T-helper 9 cell (primary cell): ENCODE results near the gene IL18BP.

ENCODE experiments used
- DNase-seq: peaks from one replicate; pipeline ENCODE4 v3.0.0-alpha.2; 2020
- total RNA-seq, 2 donors: gene quantifications; one replicate each; lab custom pipeline; 2026; lab: John Stamatoyannopoulos, UW

IL18BP gene
- total RNA-seq, result 14.3 to 15.4 reads per million in 2 donors

DNA sequence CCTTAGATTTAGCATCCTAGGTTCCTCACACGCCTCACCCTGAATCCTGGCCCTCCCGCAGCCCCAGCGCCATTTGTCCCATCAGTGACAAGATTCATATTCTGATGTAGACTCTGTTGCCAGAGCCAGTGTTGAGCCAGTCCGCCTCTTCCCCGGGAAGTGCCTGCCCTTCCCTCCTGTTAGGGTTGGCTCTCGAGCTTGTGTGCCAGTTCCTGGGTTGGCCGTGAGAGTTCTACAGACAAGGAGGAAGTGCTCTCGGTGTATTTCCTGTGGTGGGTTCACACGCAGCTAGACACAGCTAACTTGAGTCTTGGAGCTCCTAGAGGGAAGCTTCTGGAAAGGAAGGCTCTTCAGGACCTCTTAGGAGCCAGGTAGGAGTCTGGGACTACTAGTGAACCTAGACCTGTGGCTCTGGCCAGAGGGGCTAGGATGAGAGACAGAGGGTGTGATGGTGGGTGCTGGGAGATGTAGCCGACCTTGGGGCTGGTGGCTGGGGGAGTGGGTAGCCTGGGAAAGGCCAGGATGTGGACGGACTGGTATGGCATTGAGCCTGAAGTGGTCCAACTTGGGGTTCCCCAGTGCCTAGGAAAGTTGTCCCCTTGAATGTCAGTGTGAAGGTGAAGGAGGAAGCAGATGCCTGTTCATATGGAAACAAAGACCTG, at the start of gene IL18BP:
Gene IL18BP, plus strand, starts transcription at position 261 of the 662 bp plus-strand sequence. CDS start 1,076 bp downstream, outside the sequence.
- peak; percentile 21 for DNase-seq

DNA sequence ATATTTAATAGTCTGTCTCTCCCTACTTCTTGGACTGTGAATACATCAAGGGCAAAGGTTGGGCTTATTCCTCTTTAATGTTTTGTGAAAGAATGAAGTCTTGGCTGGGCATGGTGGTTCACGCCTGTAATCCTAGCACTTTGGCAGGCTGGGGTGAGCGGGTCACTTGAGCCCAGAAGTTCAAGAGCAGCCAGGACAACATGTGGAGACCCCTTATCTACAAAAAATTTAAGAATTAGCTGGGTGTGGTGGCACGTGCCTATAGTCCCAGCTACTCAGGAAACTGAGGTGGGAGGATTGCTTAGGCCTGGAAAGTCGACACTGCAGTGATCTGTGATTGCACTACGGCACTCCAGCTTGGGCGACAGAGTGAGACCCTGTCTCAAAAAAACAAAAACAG, 49.7 kb upstream of the IL18BP start:
- no peak for DNase-seq

DNA sequence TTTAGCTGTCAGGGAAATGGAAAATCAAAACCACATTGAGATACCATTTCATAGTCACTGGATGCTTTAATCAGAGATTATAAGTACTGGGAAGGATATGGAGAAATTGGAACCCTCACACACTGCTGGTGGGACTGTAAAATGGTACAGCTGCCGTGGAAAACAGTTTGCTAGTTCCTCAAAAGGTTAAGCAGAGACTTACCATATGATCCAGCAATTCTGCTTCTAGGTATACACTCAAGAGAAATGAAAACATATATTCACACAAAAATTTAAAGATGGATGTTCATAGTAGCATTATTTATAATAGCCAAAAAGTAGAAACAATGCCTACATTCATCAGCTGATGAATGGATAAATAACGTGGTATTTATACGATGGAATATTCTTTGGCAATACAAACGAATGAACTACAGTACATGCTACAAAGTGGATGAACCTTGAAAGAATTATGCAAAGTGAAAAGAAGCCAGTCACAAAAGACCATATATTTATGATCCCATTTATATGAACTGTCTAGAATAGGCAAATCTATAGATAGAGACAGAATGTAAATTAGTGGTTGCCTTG, 46.9 kb upstream of the IL18BP start:
- DNase-seq, result no peak

DNA sequence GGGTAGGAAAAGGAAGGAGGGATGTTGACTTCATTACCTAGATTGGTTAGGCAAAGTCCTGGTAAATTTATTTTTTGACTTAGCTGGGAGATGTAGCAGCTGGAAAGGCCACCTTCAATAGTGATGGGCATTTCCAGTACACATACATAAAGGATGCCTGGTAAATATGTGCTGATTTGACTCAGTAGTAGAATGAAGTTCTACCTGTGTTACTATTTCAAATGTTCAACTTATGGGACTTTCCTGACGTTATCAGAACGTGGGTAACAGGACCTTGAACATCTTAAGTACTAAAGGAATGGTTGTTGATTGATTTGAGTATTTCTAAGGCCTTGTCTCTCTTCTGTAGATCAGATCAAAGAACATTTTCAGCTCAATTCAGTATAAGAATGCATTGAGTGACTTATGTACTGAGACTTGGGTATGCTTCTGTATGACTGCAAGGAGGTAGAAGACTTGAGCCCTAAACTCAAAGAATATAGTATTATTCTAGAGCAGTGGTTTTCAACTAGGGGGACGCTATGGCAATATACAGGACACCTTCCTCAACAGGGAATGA, 42.7 kb upstream of the IL18BP start:
- DNase-seq, result no peak

DNA sequence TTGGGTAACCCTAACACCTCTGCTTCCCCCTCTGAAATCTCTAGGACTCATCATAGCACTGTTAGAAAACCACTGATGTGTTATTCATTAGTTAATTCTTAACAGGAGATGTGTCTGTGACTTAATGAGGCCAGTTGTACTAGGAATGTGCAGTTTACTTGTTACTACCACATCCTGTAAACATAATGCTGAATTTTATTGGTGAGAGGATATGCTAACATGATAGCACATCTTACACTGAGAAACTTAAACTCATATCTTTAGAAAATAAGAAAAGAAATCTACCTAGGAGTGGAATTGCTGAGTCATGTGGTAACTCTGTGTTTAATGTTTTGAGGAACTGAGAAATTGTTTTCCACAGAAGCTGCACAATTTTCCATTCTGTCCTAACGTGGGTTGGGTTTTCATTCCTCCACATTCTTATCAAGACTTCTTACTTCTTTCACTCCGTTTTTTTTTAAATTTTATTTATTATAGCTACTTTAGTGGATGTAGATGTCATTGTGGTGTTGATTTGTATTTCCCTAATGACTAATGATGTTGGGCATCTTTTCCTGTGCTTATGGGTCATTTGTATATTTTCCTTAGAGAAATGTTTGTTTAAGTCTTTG, 36.2 kb upstream of the IL18BP start:
- DNase-seq, result no peak

DNA sequence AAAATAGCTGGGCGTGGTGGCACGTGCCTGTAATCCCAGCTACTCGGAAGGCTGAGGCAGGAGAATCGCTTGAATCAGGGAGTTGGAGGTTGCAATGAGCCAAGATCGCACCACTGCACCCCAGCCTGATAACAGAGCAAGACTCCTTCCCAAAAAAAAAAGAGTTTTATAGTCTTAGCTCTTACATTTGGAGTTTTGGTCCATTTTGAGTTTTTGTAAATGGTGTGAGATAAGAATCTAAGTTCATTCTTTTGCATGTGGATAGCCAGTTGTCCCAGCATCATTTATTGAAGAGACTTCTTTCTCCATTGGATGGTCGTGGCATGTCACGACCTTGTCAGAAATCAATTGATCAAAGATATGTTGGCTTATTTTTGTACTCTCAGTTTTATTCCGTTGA, 35.2 kb upstream of the IL18BP start:
- DNase-seq, result no peak

DNA sequence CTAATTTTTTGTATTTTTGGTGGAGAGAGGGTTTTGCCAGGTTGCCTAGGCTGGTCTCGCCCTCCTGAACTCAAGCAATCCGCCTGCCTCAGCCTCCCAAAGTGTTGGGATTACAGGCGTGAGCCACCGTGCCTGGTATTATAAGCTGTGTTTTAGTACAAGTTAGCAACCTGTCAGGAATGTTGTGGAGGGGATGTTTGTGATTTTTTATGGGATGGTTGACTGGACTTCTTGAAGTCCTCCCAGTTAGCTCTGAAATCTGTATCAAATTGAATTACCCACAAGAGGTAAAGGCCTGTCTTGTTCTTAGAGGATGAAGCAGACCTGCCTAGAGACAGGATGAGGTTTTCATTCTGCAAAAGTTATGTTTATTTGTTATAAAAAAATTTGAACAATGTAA, 34.1 kb upstream of the IL18BP start:
- no peak for DNase-seq

DNA sequence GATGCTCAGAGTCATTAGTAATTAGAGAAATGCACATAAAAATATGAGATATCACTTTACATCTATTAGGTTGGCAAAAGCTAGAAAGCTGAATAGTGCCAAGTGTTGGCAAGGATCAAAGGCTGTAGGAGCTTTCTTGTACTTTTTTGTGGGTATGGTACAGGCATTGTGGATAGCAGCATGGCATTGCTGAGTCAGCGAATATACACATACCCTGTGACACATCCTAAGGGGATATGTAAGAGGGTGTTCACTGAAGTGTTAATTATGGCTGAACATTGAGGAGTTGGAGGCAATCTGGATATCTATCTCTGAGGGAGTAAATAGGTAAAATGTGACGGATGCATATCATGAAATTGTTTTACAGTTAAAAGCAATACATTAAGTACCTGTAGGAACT, 27.0 kb upstream of the IL18BP start:
- DNase-seq, result no peak

DNA sequence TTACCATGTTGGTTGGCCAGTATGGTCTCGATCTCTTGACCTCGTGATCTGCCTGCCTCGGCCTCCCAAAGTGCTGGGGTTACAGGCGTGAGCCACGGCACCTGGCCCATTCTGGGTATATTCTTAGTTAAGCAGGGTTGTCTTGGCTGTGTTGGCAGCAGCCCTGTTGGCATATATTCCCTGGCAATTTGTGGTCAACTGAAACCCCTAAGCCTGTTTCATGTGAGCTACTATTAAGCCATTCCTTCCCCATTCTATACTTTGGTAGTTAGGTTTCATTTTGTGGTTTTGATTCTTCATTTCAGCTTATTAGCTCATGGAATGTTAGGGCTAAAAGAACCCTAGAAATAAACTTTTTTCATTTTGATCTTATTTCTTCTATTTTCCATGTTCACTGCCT, 22.2 kb upstream of the IL18BP start:
- DNase-seq, result no peak

DNA sequence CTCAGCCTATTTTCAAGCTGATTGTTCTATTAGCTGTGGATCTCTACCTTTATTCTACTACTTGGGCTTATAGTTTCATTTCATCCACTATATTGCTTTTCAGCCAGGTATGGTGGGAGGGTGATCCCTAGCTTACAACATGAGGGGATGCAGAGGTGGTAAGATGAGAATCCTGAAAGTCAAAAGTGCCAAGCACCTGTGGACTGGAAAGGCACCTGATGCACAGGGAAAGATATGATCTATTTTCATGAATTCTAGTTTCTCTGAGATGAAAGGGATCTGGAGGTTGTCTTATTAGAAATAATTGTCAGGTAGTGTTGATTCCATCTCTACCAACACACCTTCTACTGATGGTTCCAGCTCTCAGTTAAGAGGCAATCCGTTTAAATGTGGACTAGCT, 21.6 kb upstream of the IL18BP start:
- DNase-seq, result no peak

DNA sequence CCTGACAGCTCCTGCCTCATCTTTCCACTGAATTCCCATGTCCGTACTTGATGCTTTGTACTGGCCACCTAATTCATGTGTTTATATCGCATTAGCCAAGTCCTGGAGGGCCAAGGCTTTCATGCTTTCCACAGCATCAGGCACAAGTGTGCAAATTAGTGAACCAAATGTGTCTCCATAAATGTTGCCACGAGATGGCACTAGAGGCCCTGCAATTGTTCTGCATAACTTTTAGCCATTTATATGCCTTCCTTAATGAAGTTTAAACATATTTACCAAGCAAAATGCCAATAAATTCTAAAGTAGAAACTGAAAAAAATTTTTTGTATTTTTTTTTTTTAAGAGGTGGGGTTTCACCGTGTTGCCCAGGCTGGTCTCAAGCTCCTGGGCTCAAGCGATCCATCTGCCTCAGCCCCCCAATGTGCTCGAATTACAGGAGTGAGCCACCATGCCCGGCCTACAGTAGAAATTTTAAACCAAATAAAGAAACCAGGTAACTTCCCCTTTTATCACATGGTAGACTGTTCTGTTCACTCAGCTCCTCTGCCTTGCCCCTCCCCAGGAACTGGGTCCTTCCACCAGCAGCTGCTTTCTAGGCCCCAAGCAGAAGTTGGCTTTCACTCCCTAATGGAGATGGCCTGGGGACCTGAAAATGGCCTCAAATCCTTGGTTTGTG, 20.8 kb upstream of the IL18BP start:
- peak; percentile 32 for DNase-seq

DNA sequence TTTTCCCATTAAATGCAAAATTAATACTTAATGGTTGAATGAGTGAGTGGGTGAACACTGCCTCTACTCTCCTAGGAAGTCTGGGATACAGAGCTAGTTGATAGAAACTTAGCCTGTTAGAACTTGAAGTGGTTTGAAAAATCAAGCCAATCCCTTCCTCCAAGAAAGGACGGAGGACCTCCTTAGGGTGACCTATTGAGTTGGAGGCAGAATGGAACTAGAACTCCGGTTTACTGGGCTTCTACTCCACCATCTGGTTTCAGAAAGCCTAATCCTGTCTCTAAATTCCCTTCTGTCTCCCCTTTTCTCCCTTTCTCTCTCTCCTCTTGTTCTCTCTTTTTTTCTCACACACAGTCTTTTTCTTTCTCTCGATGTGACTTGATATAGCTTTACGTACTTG, 19.6 kb upstream of the IL18BP start:
- DNase-seq, result no peak

DNA sequence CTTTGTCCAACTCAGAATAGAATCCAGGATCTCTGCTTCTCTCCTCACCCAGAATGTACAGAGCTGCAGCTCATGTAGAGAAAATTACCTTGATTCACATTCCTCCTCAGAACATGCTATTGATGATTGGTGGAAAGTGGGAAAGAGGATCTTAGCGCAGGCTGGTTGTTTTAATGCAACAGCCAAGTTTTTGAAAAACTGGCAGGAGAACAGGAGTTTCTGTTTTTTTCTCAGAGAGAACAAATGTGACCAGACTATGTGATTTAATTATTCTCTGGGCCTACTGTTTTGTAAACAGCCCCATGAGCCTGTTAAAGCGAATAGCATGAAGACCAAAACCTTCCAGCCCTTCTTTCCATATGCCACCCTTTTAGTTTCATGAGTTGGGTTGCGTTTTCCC, 19.1 kb upstream of the IL18BP start:
- no peak for DNase-seq

DNA sequence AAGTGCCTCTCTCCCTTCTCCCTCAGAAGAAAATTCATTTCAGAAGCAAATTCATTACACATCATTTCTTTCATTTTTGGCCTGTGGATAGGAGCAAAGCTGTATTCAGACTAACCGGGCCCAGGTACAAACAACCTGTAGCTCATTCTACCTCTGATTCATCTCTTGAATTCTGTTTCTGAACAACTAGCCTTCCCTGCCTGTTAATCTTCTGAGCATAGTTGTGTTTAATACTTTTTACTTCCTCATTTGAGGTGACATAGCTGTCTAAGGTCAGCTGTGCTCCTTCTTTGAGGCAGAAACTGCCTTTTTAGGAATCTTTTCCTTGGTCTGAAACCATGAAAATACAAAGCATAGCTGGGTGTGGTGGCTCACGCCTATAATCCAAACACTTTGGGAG, 12.6 kb upstream of the IL18BP start:
- DNase-seq, result no peak

DNA sequence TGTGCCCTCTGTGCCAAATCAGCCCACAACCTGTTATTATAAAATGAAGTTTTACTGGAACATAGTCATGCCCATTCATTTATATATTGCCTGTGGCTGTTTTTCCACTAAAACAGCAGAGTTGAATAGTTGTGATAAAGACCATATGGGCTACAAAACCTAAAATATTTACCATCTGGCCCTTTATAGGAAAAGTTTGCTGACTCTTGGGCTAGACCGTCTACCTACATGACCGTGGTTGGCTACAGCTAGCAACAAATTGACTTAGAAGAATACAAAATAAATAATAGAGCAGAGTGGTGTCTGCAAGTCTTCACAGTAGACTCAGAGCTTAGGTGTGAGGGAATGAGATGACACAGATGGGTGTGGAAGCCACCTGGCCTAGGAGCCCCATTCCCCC, 11.2 kb upstream of the IL18BP start:
- no peak for DNase-seq

DNA sequence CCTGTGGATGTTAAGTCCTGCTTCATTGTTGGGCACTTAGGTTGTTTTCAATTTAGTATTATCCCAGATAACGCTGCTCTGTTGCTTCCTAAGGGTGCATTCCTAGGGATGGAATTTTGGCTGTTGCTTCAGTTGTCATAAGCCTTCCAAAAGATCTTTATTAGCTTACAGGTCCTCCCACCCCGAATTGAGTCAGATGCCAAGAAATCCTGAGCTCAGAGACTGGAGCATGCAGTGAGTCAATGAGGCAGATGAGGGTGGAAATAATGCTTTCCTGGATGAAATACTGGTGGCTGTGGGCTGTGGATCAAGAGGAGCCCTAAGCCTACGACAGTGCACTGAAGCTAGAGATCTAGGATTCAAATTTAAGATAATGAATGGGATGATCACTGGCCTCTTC, 10.7 kb upstream of the IL18BP start:
- no peak for DNase-seq

DNA sequence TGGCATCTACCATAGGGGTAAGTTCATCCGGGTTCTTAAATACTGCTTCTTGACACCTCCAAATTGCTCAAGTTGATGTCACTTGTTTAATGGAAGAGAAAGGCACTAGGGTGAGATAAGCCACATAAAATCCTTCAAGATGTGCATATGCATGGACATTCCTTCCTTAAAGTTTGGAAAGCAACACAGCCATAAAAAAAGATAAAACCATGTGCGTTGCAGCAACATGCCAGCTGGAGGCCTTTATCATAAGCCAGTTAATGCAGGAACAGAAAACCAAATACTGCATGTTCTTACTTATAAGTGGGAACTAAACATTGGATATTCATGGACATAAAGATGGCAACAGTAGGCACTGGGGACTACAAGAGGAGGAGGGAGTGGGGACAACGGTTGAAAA, 8.0 kb upstream of the IL18BP start:
- no peak for DNase-seq

DNA sequence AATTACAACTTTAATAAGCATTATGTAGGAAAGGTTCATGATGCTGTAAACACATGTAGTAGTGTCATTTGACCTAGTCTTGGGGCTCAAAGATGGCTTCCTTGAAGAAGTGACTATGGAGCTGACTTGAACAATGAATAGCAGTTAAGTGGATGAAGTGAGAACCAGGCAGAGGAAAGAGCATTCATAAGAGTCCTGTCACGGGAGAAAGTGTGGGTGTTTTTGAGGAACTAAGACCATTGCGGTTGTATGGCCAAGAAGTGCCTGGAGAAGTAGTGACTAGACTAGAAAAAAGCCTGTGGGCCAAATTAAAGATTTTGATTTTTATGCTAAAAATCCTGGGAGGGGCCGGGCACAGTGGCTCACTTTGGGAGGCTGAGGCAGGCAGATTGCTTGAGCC, 7.2 kb upstream of the IL18BP start:
- DNase-seq, result no peak

DNA sequence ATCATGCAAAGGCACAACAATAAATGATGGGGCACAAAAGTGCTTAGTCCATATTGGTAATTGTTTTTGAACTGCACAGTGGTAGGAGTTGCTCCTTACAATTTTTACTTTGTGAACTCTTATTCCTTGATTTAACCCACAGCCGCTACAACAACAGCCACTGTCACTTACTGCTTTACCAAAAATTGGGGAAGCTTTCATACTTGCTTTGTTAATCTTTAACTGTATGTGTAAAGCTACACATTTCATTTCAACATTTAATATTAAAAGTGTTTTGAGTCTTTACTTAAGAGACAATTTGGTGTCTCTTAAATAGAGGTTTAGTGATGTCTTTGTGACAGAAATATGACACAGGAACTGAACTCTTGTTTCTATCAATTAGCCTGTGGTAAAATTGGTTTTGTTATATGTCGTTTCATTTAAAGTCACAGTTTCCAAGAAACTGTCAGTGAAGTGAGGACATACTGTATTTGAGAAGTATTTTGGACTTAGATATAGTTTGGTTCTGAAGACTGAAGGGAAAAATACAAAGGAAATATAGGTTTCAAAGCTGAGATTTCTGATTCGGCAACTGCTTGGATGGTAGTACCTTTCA, 6.5 kb upstream of the IL18BP start:
- DNase-seq, result no peak

DNA sequence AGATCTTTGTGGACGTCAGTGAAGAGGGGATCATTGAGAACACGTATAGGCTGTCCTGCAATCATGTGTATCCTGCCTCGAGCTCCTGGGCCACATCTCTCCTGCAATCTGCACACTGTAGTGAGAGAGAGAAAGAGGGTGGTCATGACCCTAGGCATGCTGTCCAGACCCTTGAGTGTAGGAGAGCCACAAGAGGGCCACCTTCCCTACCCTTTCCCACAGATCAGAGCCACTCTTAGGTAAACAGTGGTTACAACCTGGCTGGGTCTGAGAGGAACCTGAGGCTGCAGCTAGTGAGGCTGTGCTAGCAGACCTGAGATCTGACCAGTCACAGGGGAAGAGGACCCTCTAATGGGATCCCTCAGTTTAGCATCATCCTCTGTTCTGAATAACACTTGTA, 3.9 kb upstream of the IL18BP start:
- no peak for DNase-seq

DNA sequence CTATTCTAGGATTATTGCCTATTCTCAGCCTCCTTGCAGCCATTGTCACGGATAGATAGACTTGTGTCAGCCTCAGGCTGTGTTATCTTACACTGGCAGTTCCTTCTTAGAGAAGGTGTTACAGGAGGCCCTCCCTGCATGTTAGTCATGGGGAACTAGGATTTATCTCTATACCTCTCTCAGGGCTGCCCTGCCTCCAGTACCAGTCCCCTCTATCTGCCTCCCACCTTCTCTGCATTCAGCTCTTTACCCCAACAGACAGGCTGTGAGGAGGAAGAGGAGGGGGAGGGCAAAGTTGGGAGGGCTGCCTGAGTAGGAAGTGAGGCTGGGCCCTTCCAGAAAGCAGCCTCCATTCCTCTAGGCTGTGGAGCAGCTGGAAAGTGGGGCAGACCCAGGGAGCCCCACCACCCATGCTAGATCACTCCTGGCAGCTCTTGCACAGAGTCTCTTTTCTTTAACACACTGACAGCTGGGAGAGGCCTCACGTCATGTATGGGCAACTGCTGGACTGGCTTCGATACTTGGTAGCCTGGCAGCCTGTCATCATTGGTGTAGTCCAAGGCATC, 2.9 kb upstream of the IL18BP start:
- DNase-seq, result no peak

DNA sequence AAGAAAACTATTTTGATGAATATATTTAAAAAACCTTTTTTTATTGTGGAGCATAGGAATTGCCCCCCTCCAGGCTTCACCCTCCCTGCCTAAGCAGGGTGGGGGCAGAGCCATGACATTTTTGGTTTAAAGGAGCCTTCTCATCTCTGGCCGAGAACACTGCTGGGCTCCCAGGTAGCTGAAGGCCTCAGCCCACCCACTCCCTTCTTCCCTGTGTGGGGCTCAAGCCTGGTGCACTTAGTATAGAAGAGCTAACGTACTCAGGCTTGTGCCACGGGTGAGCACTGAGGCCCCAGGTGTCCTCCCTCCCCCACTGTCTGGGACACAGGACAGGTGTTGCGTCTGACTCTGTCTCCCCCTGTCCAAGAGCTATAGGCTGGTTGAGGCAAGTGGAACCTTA, 2.2 kb upstream of the IL18BP start:
- no peak for DNase-seq

DNA sequence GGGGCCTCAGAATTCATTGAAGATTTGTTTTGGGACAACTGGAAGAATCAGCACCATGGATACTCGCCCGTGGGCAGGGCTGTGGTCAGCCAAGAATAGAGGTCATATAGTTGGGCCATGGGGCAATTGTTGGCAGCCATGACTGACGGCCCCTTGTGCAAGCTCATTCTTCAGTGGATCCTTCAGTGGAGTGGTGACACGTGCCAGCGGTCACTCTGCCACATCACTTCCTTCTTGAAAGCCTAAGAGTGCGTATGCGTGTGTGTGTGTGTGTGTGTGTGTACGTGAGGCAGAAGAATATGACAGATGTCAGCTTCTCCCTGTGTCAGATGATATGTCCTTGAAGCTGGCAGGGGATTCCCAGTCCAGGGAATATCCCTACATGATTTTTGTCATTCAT, 1.8 kb upstream of the IL18BP start:
- DNase-seq, result no peak
